ENCODE data around the gene LRCH1. TPM values are rescaled to one million over a fixed set of nuclear protein-coding genes. Genes with fewer than 3 reads are reported as not detected.
A peak's percentile ranks its signal among the peaks of the same experiment; 100 is the strongest.

The LRCH1 gene
- total RNA-seq, 1 experiment from 2014 or later: 27.0 TPM

- Mint-ChIP-seq H3K4me1 (ENCODE audit: low read depth, unreplicated experiment) (peaks cover 60% of the 10 kb centered on the region), H3K4me3 (ENCODE audit: unreplicated experiment) (no peak overlapping the region)
Measured at GRCh38 chr13:46617229-46617721, 64.3 kb downstream of the LRCH1 start.

GRCh38 chr13:46617885-46618284 is 64.9 kb downstream of the LRCH1 start:
- Mint-ChIP-seq H3K4me3 (ENCODE audit: unreplicated experiment) (no peak overlapping the region), H3K27ac (ENCODE audit: unreplicated experiment) (no peak overlapping the region), H3K36me3 (ENCODE audit: insufficient read depth, unreplicated experiment) (peaks cover 7% of the 10 kb centered on the region), H3K27me3 (ENCODE audit: insufficient read depth, unreplicated experiment) (no peaks in the 10 kb centered on the region), H3K4me1 (ENCODE audit: low read depth, unreplicated experiment) (peaks cover 62% of the 10 kb centered on the region), H3K9me3 (ENCODE audit: unreplicated experiment) (no peaks in the 10 kb centered on the region)
- intact Hi-C loops (cut with micrococcal nuclease; ENCODE audit: unreplicated experiment): loop anchor here (1.0 kb wide), 1 partner anchor 10 kb away; no protein-coding TSS in a partner anchor
- no peak for DNase-seq
- ChIA-PET CTCF (interaction anchor here (0.5 kb wide), 1 partner anchor 11 kb away, joined by 3 read pairs; no protein-coding TSS in a partner anchor), POLR2A (no interaction called here)
- Histone ChIP-seq H3K4me1 (peaks cover 90% of the 10 kb centered on the region), H3K27me3 (replicated peaks; ENCODE audit: control insufficient read depth, insufficient read depth, low read length) (no peaks in the 10 kb centered on the region), H3K9me3 (no peaks in the 10 kb centered on the region), H3K36me3 (ENCODE audit: control insufficient read depth, insufficient read depth, low read length) (no peaks in the 10 kb centered on the region), H3K4me3 (ENCODE audit: low read depth, low read length) (no peak overlapping the region)
- TF ChIP-seq CTCF (IDR thresholded peaks at IDR 0.05; ENCODE audit: insufficient read depth in 1 of 2, low read depth in 1 of 2, low read length in 1 of 2, severe bottlenecking in 1 of 2, unreplicated experiment in 1 of 2): no peak
- no TSS peak for BruUV-seq (replicated peaks)

More at GRCh38 chr13:46617229-46617721, 64.3 kb downstream of the LRCH1 start:
- Histone ChIP-seq H3K4me3 (ENCODE audit: low read depth, low read length) (no peak overlapping the region), H3K9me3 (no peaks in the 10 kb centered on the region), H3K27me3 (replicated peaks; ENCODE audit: control insufficient read depth, insufficient read depth, low read length) (no peaks in the 10 kb centered on the region), H3K36me3 (ENCODE audit: control insufficient read depth, insufficient read depth, low read length) (no peaks in the 10 kb centered on the region), H3K4me1 (peaks cover 84% of the 10 kb centered on the region)
- TF ChIP-seq CTCF (IDR thresholded peaks at IDR 0.05; ENCODE audit: insufficient read depth in 1 of 2, low read depth in 1 of 2, low read length in 1 of 2, severe bottlenecking in 1 of 2, unreplicated experiment in 1 of 2): no peak
- POLR2A ChIA-PET: no interaction called here
- H3K27ac Mint-ChIP-seq (ENCODE audit: unreplicated experiment): peak overlapping the region; percentile 11
- BruUV-seq (replicated peaks): no TSS peak
- DNase-seq: no peak
- H3K36me3 Mint-ChIP-seq (ENCODE audit: insufficient read depth, unreplicated experiment): peaks cover 7% of the 10 kb centered on the region
- CTCF ChIA-PET: no interaction called here
- no peaks in the 10 kb centered on the region for H3K9me3 Mint-ChIP-seq (ENCODE audit: unreplicated experiment)
- no peaks in the 10 kb centered on the region for H3K27me3 Mint-ChIP-seq (ENCODE audit: insufficient read depth, unreplicated experiment)
- intact Hi-C loops (cut with micrococcal nuclease; ENCODE audit: unreplicated experiment): loop anchor here (1.0 kb wide), 1 partner anchor 9 kb away; no protein-coding TSS in a partner anchor

GRCh38 chr13:46618694-46619254 is 65.8 kb downstream of the LRCH1 start:
- peaks cover 7% of the 10 kb centered on the region for H3K36me3 Mint-ChIP-seq (ENCODE audit: insufficient read depth, unreplicated experiment)
- ChIA-PET CTCF (no interaction called here), POLR2A (no interaction called here)
- Histone ChIP-seq H3K27me3 (replicated peaks; ENCODE audit: control insufficient read depth, insufficient read depth, low read length) (no peaks in the 10 kb centered on the region), H3K4me1 (peaks cover 90% of the 10 kb centered on the region), H3K36me3 (ENCODE audit: control insufficient read depth, insufficient read depth, low read length) (no peaks in the 10 kb centered on the region), H3K9me3 (no peaks in the 10 kb centered on the region), H3K4me3 (ENCODE audit: low read depth, low read length) (no peak overlapping the region)
- H3K27ac Mint-ChIP-seq (ENCODE audit: unreplicated experiment): peak overlapping the region; percentile 54
- H3K4me3 Mint-ChIP-seq (ENCODE audit: unreplicated experiment): no peak overlapping the region
- DNase-seq: no peak
- H3K27me3 Mint-ChIP-seq (ENCODE audit: insufficient read depth, unreplicated experiment): no peaks in the 10 kb centered on the region
- H3K4me1 Mint-ChIP-seq (ENCODE audit: low read depth, unreplicated experiment): peaks cover 68% of the 10 kb centered on the region
- intact Hi-C loops (cut with micrococcal nuclease; ENCODE audit: unreplicated experiment): no loop called here
- H3K9me3 Mint-ChIP-seq (ENCODE audit: unreplicated experiment): no peaks in the 10 kb centered on the region
- TF ChIP-seq CTCF (IDR thresholded peaks at IDR 0.05; ENCODE audit: insufficient read depth in 1 of 2, low read depth in 1 of 2, low read length in 1 of 2, severe bottlenecking in 1 of 2, unreplicated experiment in 1 of 2): no peak
- no TSS peak for BruUV-seq (replicated peaks)

Measured in Caco-2 (cell line).